T-cell (primary cell): ENCODE results near the gene CABLES1. TPM values are rescaled to one million over a fixed set of nuclear protein-coding genes. Genes with fewer than 3 reads are reported as not detected.

ENCODE experiments used
- ATAC-seq, 4 experiments: fragments of 200-7000 bp in 3 of 4; fragments of 150-1000 bp in 1 of 4; cut with Tn5 transposase; replicated peaks in 1 of 4; 1 replicate in 3 of 4; 2 replicates in 1 of 4; pipeline ENCODE4 v1.10.0; 2021; ENCODE audit warnings: moderate library complexity in 3 of 4, mild to moderate bottlenecking in 2 of 4, moderate number of reproducible peaks in 1 of 4
- CTCF ChIA-PET, 2 donors: fragments of 300-600 bp; sonication (Branson Sonifier 250); formaldehyde crosslinking; loops; one replicate each; lab custom pipeline; 2022; ENCODE audit warnings: antibody characterized with exemption in 2 of 2; lab: Charles Lee
- POLR2A ChIA-PET, 2 donors: fragments of 300-600 bp; sonication (Branson Sonifier 250); formaldehyde crosslinking; loops; one replicate each; lab custom pipeline; 2022; ENCODE audit warnings: antibody characterized with exemption in 2 of 2; lab: Charles Lee
- DNase-seq, 35 experiments: peaks; one replicate each; pipeline versions ENCODE4 v3.0.0 to v3.0.0-alpha.2; 2013 to 2023
- H3K27ac ChIP-seq: one replicate; pipeline ENCODE4 v1.5.1; 2013; ENCODE audit warnings: low read length
- H3K27me3 ChIP-seq, 2 experiments: replicated peaks in 1 of 2; 1 replicate in 1 of 2; 2 replicates in 1 of 2; pipeline versions ENCODE4 v1.6.1 to v1.7.0; 2013; ENCODE audit warnings: low read length in 1 of 2, mixed read lengths in 1 of 2; ENCODE audit not compliant: control insufficient read depth in 2 of 2, insufficient read depth in 2 of 2; ENCODE audit errors: extremely low read depth in 1 of 2
- H3K36me3 ChIP-seq, 2 donors: 1 replicate in 1 of 2; 2 replicates in 1 of 2; pipeline versions ENCODE4 v1.6.1 to v1.7.0; 2013; ENCODE audit warnings: low read length in 1 of 2; ENCODE audit not compliant: control insufficient read depth in 2 of 2, insufficient read depth in 1 of 2; ENCODE audit errors: extremely low read depth in 1 of 2
- H3K4me1 ChIP-seq, 2 experiments: 1 replicate in 1 of 2; 2 replicates in 1 of 2; pipeline versions ENCODE4 v1.6.1 to v1.7.0; 2013; ENCODE audit warnings: low read length in 2 of 2, mixed read lengths in 1 of 2; ENCODE audit not compliant: insufficient read depth in 2 of 2, control insufficient read depth in 1 of 2; ENCODE audit errors: extremely low read depth in 1 of 2
- H3K4me3 ChIP-seq, 2 donors: 1 replicate in 1 of 2; 2 replicates in 1 of 2; pipeline versions ENCODE4 v1.5.1 to v1.7.0; 2013; ENCODE audit warnings: mild to moderate bottlenecking in 2 of 2, low read length in 1 of 2, moderate library complexity in 1 of 2; ENCODE audit not compliant: control insufficient read depth in 1 of 2; ENCODE audit errors: extremely low read depth in 1 of 2
- H3K9me3 ChIP-seq: 2 replicates; pipeline ENCODE4 v1.7.0; 2013
- H3K27ac Mint-ChIP-seq, 2 donors: one replicate each; pipeline ENCODE4 v1.8.0; 2020 to 2021; ENCODE audit warnings: mild to moderate bottlenecking in 2 of 2, mixed read lengths in 2 of 2
- H3K27me3 Mint-ChIP-seq, 2 donors: one replicate each; pipeline ENCODE4 v1.8.0; 2021 to 2022; ENCODE audit warnings: mixed read lengths in 2 of 2
- H3K36me3 Mint-ChIP-seq: one replicate; pipeline ENCODE4 v1.8.0; 2021; ENCODE audit warnings: mixed read lengths
- H3K4me1 Mint-ChIP-seq, 3 donors: one replicate each; pipeline ENCODE4 v1.8.0; 2020 to 2022; ENCODE audit warnings: mixed read lengths in 3 of 3, mild to moderate bottlenecking in 1 of 3
- H3K4me3 Mint-ChIP-seq, 3 donors: one replicate each; pipeline ENCODE4 v1.8.0; 2020 to 2022; ENCODE audit warnings: mild to moderate bottlenecking in 3 of 3, mixed read lengths in 3 of 3, moderate library complexity in 3 of 3
- H3K9me3 Mint-ChIP-seq, 3 donors: one replicate each; pipeline ENCODE4 v1.8.0; 2020 to 2022; ENCODE audit warnings: mixed read lengths in 3 of 3
- WGBS: methylation state at CpG from one replicate; pipeline ENCODE4 v1.1.5; 2013; ENCODE audit warnings: missing lambda C conversion rate; ENCODE audit not compliant: insufficient coverage; 5-methylcytosine and 5-hydroxymethylcytosine counted together
- total RNA-seq, 35 experiments: library from RNA in 6 of 35; stranded (reverse) in 6 of 35; fragments of 120-200 nt in 1 of 35; gene quantifications; one replicate each; pipeline versions ENCODE4 v1.2.1 to v1.2.4 and lab custom pipeline; 2013 to 2026

Gene CABLES1
- total RNA-seq, 5 donors from 2014 or later (not counting 1 experiment from before 2014, with no cell fraction given) = 0.23 to 1.7 (median 0.85) TPM

- Mint-ChIP-seq H3K27me3 (peaks cover 2 to 3% of the 10 kb centered on the region in 2 donors), H3K36me3 (no peaks in the 10 kb centered on the region), H3K27ac (no peak overlapping the region), H3K4me3 (no peak overlapping the region), H3K9me3 (peaks cover 3 to 9% (median 5%) of the 10 kb centered on the region in 3 donors), H3K4me1 (peaks cover 16 to 23% (median 18%) of the 10 kb centered on the region in 3 donors)
- Histone ChIP-seq H3K27me3 (peaks cover 0 to 6% of the 10 kb centered on the region in 2 experiments), H3K9me3 (no peaks in the 10 kb centered on the region), H3K36me3 (peaks cover 0 to 3% of the 10 kb centered on the region in 2 donors), H3K4me1 (peaks cover 0 to 10% of the 10 kb centered on the region in 2 experiments), H3K4me3 (no peak overlapping the region), H3K27ac (no peak overlapping the region)
- no CpG with 5 or more reads among the region's 5 CpGs for WGBS
- CTCF ChIA-PET = no interaction called here
- ATAC-seq (no peak), DNase-seq (no peak)
- POLR2A ChIA-PET = no interaction called here
Observed at GRCh38 chr18:23115683-23116096, 19.6 kb upstream of the CABLES1 start.

GRCh38 chr18:23121133-23121532 lies 14.2 kb upstream of the CABLES1 start:
- DNase-seq (no peak), ATAC-seq (no peak)
- H3K27me3 Mint-ChIP-seq = peaks cover 0 to 7% of the 10 kb centered on the region in 2 donors
- no peak overlapping the region for H3K4me3 Mint-ChIP-seq
- WGBS = 95% methylated on average over 6 of the region's 8 CpGs
- no peaks in the 10 kb centered on the region for H3K9me3 ChIP-seq
- ChIA-PET POLR2A (no interaction called here), CTCF (no interaction called here)
- H3K9me3 Mint-ChIP-seq = no peaks in the 10 kb centered on the region
- peaks cover 0 to 10% of the 10 kb centered on the region in 2 experiments for H3K27me3 ChIP-seq
- no peaks in the 10 kb centered on the region for H3K4me1 Mint-ChIP-seq
- no peak overlapping the region for H3K4me3 ChIP-seq
- H3K36me3 ChIP-seq = no peaks in the 10 kb centered on the region
- H3K4me1 ChIP-seq = no peaks in the 10 kb centered on the region
- no peaks in the 10 kb centered on the region for H3K36me3 Mint-ChIP-seq
- H3K27ac ChIP-seq = no peak overlapping the region
- no peak overlapping the region for H3K27ac Mint-ChIP-seq

GRCh38 chr18:23122334-23123229 lies 12.7 kb upstream of the CABLES1 start:
- no peak for ATAC-seq
- Histone ChIP-seq H3K4me1 (no peaks in the 10 kb centered on the region), H3K27me3 (peaks cover 0 to 10% of the 10 kb centered on the region in 2 experiments), H3K4me3 (no peak overlapping the region), H3K27ac (no peak overlapping the region), H3K9me3 (no peaks in the 10 kb centered on the region), H3K36me3 (no peaks in the 10 kb centered on the region)
- peaks cover 3 to 7% of the 10 kb centered on the region in 2 donors for H3K27me3 Mint-ChIP-seq
- H3K4me3 Mint-ChIP-seq = no peak overlapping the region
- CTCF ChIA-PET = no interaction called here
- DNase-seq = no peak
- H3K36me3 Mint-ChIP-seq = no peaks in the 10 kb centered on the region
- POLR2A ChIA-PET = no interaction called here
- no peaks in the 10 kb centered on the region for H3K9me3 Mint-ChIP-seq
- no peaks in the 10 kb centered on the region for H3K4me1 Mint-ChIP-seq
- H3K27ac Mint-ChIP-seq = no peak overlapping the region
- 72% methylated on average over 2 of the region's 15 CpGs for WGBS

- ATAC-seq (no peak), DNase-seq (no peak)
- Mint-ChIP-seq H3K27ac (no peak overlapping the region), H3K27me3 (peaks cover 4 to 8% of the 10 kb centered on the region in 2 donors), H3K9me3 (no peaks in the 10 kb centered on the region), H3K36me3 (no peaks in the 10 kb centered on the region), H3K4me3 (no peak overlapping the region), H3K4me1 (no peaks in the 10 kb centered on the region)
- Histone ChIP-seq H3K27ac (no peak overlapping the region), H3K36me3 (no peaks in the 10 kb centered on the region), H3K4me1 (no peaks in the 10 kb centered on the region), H3K27me3 (peaks cover 0 to 8% of the 10 kb centered on the region in 2 experiments), H3K9me3 (no peaks in the 10 kb centered on the region), H3K4me3 (no peak overlapping the region)
- 87% methylated on average over 5 of the region's 11 CpGs for WGBS
- ChIA-PET CTCF (interaction anchor here in 1 of 2 donors (1.2 kb wide), 1 partner anchor 22 kb away, joined by 4 read pairs; no protein-coding TSS in a partner anchor), POLR2A (interaction anchor here in 1 of 2 donors (0.6 kb wide), 3 partner anchors 89 to 896 kb away, joined by 3 to 4 read pairs (median 3); no protein-coding TSS in a partner anchor)
Observed at GRCh38 chr18:23126376-23127056, 8.8 kb upstream of the CABLES1 start.

- peaks cover 0 to 3% (median 0%) of the 10 kb centered on the region in 3 donors for H3K4me1 Mint-ChIP-seq
- Histone ChIP-seq H3K27me3 (peaks cover 0 to 8% of the 10 kb centered on the region in 2 experiments), H3K4me3 (no peak overlapping the region), H3K4me1 (peaks cover 0 to 2% of the 10 kb centered on the region in 2 experiments), H3K36me3 (no peaks in the 10 kb centered on the region), H3K9me3 (no peaks in the 10 kb centered on the region), H3K27ac (no peak overlapping the region)
- H3K4me3 Mint-ChIP-seq = no peak overlapping the region
- H3K9me3 Mint-ChIP-seq = no peaks in the 10 kb centered on the region
- peaks cover 9 to 13% of the 10 kb centered on the region in 2 donors for H3K27me3 Mint-ChIP-seq
- ATAC-seq (no peak), DNase-seq (no peak)
- no peak overlapping the region for H3K27ac Mint-ChIP-seq
- ChIA-PET CTCF (interaction anchor here (1.1 to 1.2 kb wide), 2 partner anchors 23 to 284 kb away, joined by 4 read pairs; no protein-coding TSS in a partner anchor), POLR2A (interaction anchor here in 1 of 2 donors (0.6 kb wide), 3 partner anchors 90 to 895 kb away, joined by 3 to 4 read pairs (median 3); no protein-coding TSS in a partner anchor)
- WGBS = 100% methylated on average over 1 of the region's 6 CpGs
- no peaks in the 10 kb centered on the region for H3K36me3 Mint-ChIP-seq
Observed at GRCh38 chr18:23127090-23127489, 8.2 kb upstream of the CABLES1 start.

- Histone ChIP-seq H3K36me3 (no peaks in the 10 kb centered on the region), H3K9me3 (no peaks in the 10 kb centered on the region), H3K4me3 (no peak overlapping the region), H3K4me1 (peaks cover 1 to 5% of the 10 kb centered on the region in 2 experiments), H3K27me3 (peaks cover 0 to 23% of the 10 kb centered on the region in 2 experiments), H3K27ac (no peak overlapping the region)
- Mint-ChIP-seq H3K27me3 (peaks cover 12 to 27% of the 10 kb centered on the region in 2 donors), H3K27ac (no peak overlapping the region), H3K4me1 (peaks cover 2 to 9% (median 5%) of the 10 kb centered on the region in 3 donors), H3K36me3 (no peaks in the 10 kb centered on the region), H3K9me3 (no peaks in the 10 kb centered on the region), H3K4me3 (no peak overlapping the region)
- ATAC-seq = no peak
- DNase-seq = no peak
- WGBS = no CpG with 5 or more reads among the region's 8 CpGs
- POLR2A ChIA-PET = no interaction called here
- CTCF ChIA-PET = interaction anchor here (0.6 to 1.8 kb wide), 8 partner anchors 19 to 282 kb away, joined by 3 to 9 read pairs (median 5); no protein-coding TSS in a partner anchor
Observed at GRCh38 chr18:23129355-23130002, 5.8 kb upstream of the CABLES1 start.
